ENCODE data around the gene RPS16. TPM values are rescaled to one million over a fixed set of nuclear protein-coding genes. Genes with fewer than 3 reads are reported as not detected.

Gene RPS16
- total and polyA plus RNA-seq, 2 of the 8 experiments (the other 6 are each of a cell fraction or from before 2014, with no cell fraction given) = 2,433 to 7,810 TPM

GRCh38 chr19:39483141-39483540 lies 47.4 kb upstream of the RPS16 start:
- Histone ChIP-seq H2BK5ac (ENCODE audit: low read depth, low read length) (no peak overlapping the region), H3K79me2 (ENCODE audit: control insufficient read depth in 1 of 2, insufficient read depth in 2 of 2, low read length in 2 of 2) (peaks cover 6 to 24% of the 10 kb centered on the region in 2 experiments; a peak in 3 of 4 replicates), H3K56ac (replicated peaks; ENCODE audit: insufficient read length, low read depth, low read length) (no peak overlapping the region), H3K79me1 (ENCODE audit: low read depth, low read length) (peaks cover 4% of the 10 kb centered on the region), H3K9ac (replicated peaks in 1 of 4; ENCODE audit: extremely low read depth in 1 of 4, low read depth in 3 of 4, low read length in 3 of 4) (no peak overlapping the region), H2AFZ (ENCODE audit: low read length) (no peak overlapping the region), H3K27ac (ENCODE audit: low read depth, low read length) (no peak overlapping the region), H4K5ac (ENCODE audit: insufficient read length, low read depth, low read length) (no peak overlapping the region), H3K4ac (replicated peaks; ENCODE audit: insufficient read length, low read depth, low read length) (no peak overlapping the region), H3K4me2 (ENCODE audit: insufficient read depth in 1 of 2, low read depth in 2 of 2, low read length in 2 of 2) (no peak overlapping the region), H3K23me2 (ENCODE audit: low read depth, low read length) (peaks cover 5% of the 10 kb centered on the region), H3K23ac (ENCODE audit: insufficient read length) (no peak overlapping the region), H3K36me3 (ENCODE audit: control insufficient read depth in 2 of 4, insufficient read depth in 4 of 4, low read length in 3 of 4) (peaks cover 8 to 46% (median 26%) of the 10 kb centered on the region in 4 experiments), H3K18ac (ENCODE audit: extremely low read depth, low read length) (no peak overlapping the region), H4K8ac (ENCODE audit: extremely low read depth, insufficient read depth, low read length) (no peak overlapping the region), H3K14ac (ENCODE audit: insufficient read length) (no peak overlapping the region), H2BK20ac (ENCODE audit: low read length) (no peak overlapping the region), H3K4me3 (ENCODE audit: extremely low read depth in 1 of 4, insufficient read depth in 2 of 4, low read depth in 3 of 4, low read length in 4 of 4) (no peak overlapping the region), H2BK120ac (replicated peaks; ENCODE audit: low read depth, low read length) (no peak overlapping the region), H4K20me1 (replicated peaks in 1 of 2; ENCODE audit: control insufficient read depth in 1 of 2, insufficient read depth in 2 of 2, low read length in 2 of 2) (peaks cover 7 to 9% of the 10 kb centered on the region in 2 experiments), H3K27me3 (replicated peaks in 1 of 4; ENCODE audit: control insufficient read depth in 3 of 4, extremely low read depth in 1 of 4, insufficient read depth in 3 of 4, low read length in 3 of 4) (no peaks in the 10 kb centered on the region), H2AK5ac (ENCODE audit: low read depth, low read length) (no peak overlapping the region), H4K91ac (replicated peaks; ENCODE audit: insufficient read length, low read length) (no peak overlapping the region), H3K9me3 (ENCODE audit: insufficient read depth in 2 of 2, low read depth in 1 of 2, low read length in 1 of 2) (no peaks in the 10 kb centered on the region), H3K4me1 (replicated peaks in 1 of 4; ENCODE audit: control insufficient read depth in 3 of 4, insufficient read depth in 4 of 4, low read length in 3 of 4) (peaks cover 0 to 10% (median 4%) of the 10 kb centered on the region in 4 experiments; a peak in 5 of 7 replicates), H2BK15ac (ENCODE audit: low read length) (no peak overlapping the region), H2BK12ac (ENCODE audit: low read depth, low read length) (no peak overlapping the region)
- 93% methylated on average over 5 of the region's 6 CpGs; no CpG with 5 or more reads in 1 of the 2 experiments for WGBS, 2 experiments (ENCODE audit: extremely low coverage in 1 of 2, insufficient coverage in 1 of 2, insufficient read length in 1 of 2, insufficient replicate concordance in 2 of 2, low coverage in 1 of 2, low lambda C conversion rate in 2 of 2, missing lambda C conversion rate in 1 of 2)
- ChIA-PET CTCF (ENCODE audit: partially characterized antibody) (interaction anchor here (0.9 to 1.8 kb wide), 2 partner anchors 9 to 31 kb away, joined by 4 read pairs; partner anchors contain the start of gene SELENOV), POLR2A (ENCODE audit: partially characterized antibody) (interaction anchor here (1.3 to 8.3 kb wide), 4 partner anchors 12 to 55 kb away, joined by 3 to 96 read pairs (median 10); partner anchors contain the start of gene DLL3)
- TF ChIP-seq SUZ12 (IDR thresholded peaks at IDR 0.05; ENCODE audit: low read length) (no peak), JUN (IDR thresholded peaks at IDR 0.05; ENCODE audit: low read depth, low read length) (no peak), HDAC6 (IDR thresholded peaks at IDR 0.05; ENCODE audit: low read depth, low read length) (no peak), NRF1 (IDR thresholded peaks at IDR 0.05; ENCODE audit: low read depth, low read length) (no peak), TAF1 (IDR thresholded peaks at IDR 0.05; ENCODE audit: low read depth, low read length) (no peak), RBBP5 (IDR thresholded peaks at IDR 0.05; ENCODE audit: borderline replicate concordance, low read depth, low read length) (no peak), MAFK (IDR thresholded peaks at IDR 0.05; ENCODE audit: low read depth, low read length) (no peak), CTCF (IDR thresholded peaks at IDR 0.05; ENCODE audit: control extremely low read depth in 1 of 3, insufficient read depth in 1 of 3, low read depth in 1 of 3, low read length in 3 of 3) (no peak)
- no peak for DNase-seq (ENCODE audit: low read depth in 1 of 2, low spot score in 2 of 2)
- no peak for FAIRE-seq

Data from H1 (cell line).